GM12878 (cell line): Measurements from ENCODE around the gene CACNA2D1. TPM values are rescaled to one million over a fixed set of nuclear protein-coding genes. Genes with fewer than 3 reads are reported as not detected.

ENCODE experiments used
- ATAC-seq: fragments of 200-7000 bp; cut with Tn5 transposase; 3 replicates; pipeline ENCODE4 v1.9.1; 2020; ENCODE audit warnings: mild to moderate bottlenecking, moderate library complexity
- BruUV-seq: library from RNA; stranded (reverse); fragments of 400-500 nt; replicated peaks from 2 replicates; lab custom pipeline; 2021; lab: Mats Ljungman, UMichigan
- CTCF ChIA-PET: fragments of 300-600 bp; sonication (Branson Sonifier 250); formaldehyde crosslinking; extraction: SDS; loops from one replicate; lab custom pipeline; 2021; ENCODE audit warnings: inconsistent platforms; lab: Yijun Ruan, JAX
- POLR2A ChIA-PET: fragments of 350-600 bp; formaldehyde crosslinking; extraction: SDS; loops from one replicate; lab custom pipeline; 2021; ENCODE audit warnings: inconsistent platforms; lab: Charles Lee
- RAD21 ChIA-PET: fragments of 300-600 bp; sonication (Branson Sonifier 250); formaldehyde crosslinking; loops from one replicate; lab custom pipeline; 2023; ENCODE audit warnings: antibody characterized with exemption; ENCODE audit not compliant: unreplicated experiment; lab: Charles Lee
- SMC1A ChIA-PET: fragments of 300-600 bp; sonication (Branson Sonifier 250); formaldehyde crosslinking; loops from one replicate; lab custom pipeline; 2023; ENCODE audit not compliant: unreplicated experiment, uncharacterized antibody; lab: Charles Lee
- DNase-seq: peaks from one replicate; pipeline ENCODE4 v3.0.0-alpha.2; 2011; ENCODE audit warnings: low read depth, low spot score
- FAIRE-seq: peaks from 3 replicates; lab custom pipeline; 2011; peaks lifted over from hg19 to GRCh38; lab: Jason Lieb, UNC
- H2AFZ ChIP-seq: 2 replicates; pipeline ENCODE4 v1.6.0; 2011; ENCODE audit warnings: low read depth, low read length, control low read depth; ENCODE audit not compliant: control insufficient read depth
- H3K27ac ChIP-seq: 2 replicates; pipeline ENCODE4 v1.5.1; 2011; ENCODE audit warnings: control low read depth; ENCODE audit not compliant: control insufficient read depth, insufficient read depth
- H3K27me3 ChIP-seq, 2 experiments: replicated peaks in 1 of 2; 2 replicates each; pipeline versions ENCODE4 v1.6.0 to v1.6.1; 2011; ENCODE audit warnings: low read length in 1 of 2; ENCODE audit not compliant: control insufficient read depth in 2 of 2, insufficient read depth in 2 of 2
- H3K36me3 ChIP-seq, 2 experiments: 2 replicates each; pipeline ENCODE4 v1.5.1; 2011; ENCODE audit warnings: low read length in 1 of 2; ENCODE audit not compliant: control insufficient read depth in 2 of 2, insufficient read depth in 2 of 2
- H3K4me1 ChIP-seq: 2 replicates; pipeline ENCODE4 v1.6.1; 2011; ENCODE audit warnings: mild to moderate bottlenecking, low read length, moderate library complexity, mixed read lengths; ENCODE audit not compliant: control insufficient read depth, insufficient read depth
- H3K4me2 ChIP-seq: 2 replicates; pipeline ENCODE4 v1.6.0; 2011; ENCODE audit warnings: control low read depth; ENCODE audit not compliant: control insufficient read depth, insufficient read depth
- H3K4me3 ChIP-seq: fragments of 200-600 bp; sonication (generic); 2 replicates; pipeline ENCODE4 v1.5.1; 2016
- H3K79me2 ChIP-seq: 2 replicates; pipeline ENCODE4 v1.6.0; 2011; ENCODE audit warnings: low read length; ENCODE audit not compliant: control insufficient read depth, insufficient read depth
- H3K9ac ChIP-seq: 2 replicates; pipeline ENCODE4 v1.8.0; 2011; ENCODE audit warnings: low read length, control low read depth, mixed read lengths; ENCODE audit not compliant: control insufficient read depth, insufficient read depth
- H3K9me3 ChIP-seq: replicated peaks from 3 replicates; pipeline ENCODE4 v1.5.1; 2011; ENCODE audit warnings: mild to moderate bottlenecking, low read length; ENCODE audit not compliant: control insufficient read depth, insufficient read depth
- H4K20me1 ChIP-seq: 2 replicates; pipeline ENCODE4 v1.6.0; 2011; ENCODE audit not compliant: control insufficient read depth, insufficient read depth
- BCL3 ChIP-seq: IDR thresholded peaks from 2 replicates; pipeline ENCODE4 v1.6.1; 2011; ENCODE audit warnings: borderline replicate concordance, low read depth, mild to moderate bottlenecking, moderate library complexity, low read length; ENCODE audit not compliant: insufficient read depth, poor library complexity, severe bottlenecking
- BHLHE40 ChIP-seq, 2 experiments: fragments of 450-650 bp in 1 of 2; IDR thresholded peaks; 2 replicates each; pipeline ENCODE4 v1.6.1; 2011 to 2017; ENCODE audit warnings: low read depth in 2 of 2, borderline replicate concordance in 1 of 2, improper control_type of control experiment in 1 of 2, low read length in 1 of 2, mild to moderate bottlenecking in 1 of 2
- DPF2 ChIP-seq: fragments of 450-650 bp; IDR thresholded peaks from 2 replicates; pipeline ENCODE4 v1.6.1; 2017; ENCODE audit warnings: mild to moderate bottlenecking
- E4F1 ChIP-seq: fragments of 450-650 bp; IDR thresholded peaks from 2 replicates; pipeline ENCODE4 v1.6.1; 2018; ENCODE audit warnings: borderline replicate concordance, mild to moderate bottlenecking; ENCODE audit not compliant: partially characterized antibody
- ELK1 ChIP-seq: IDR thresholded peaks from 2 replicates; pipeline ENCODE4 v1.6.1; 2012; ENCODE audit warnings: low read depth, low read length, improper control_type of control experiment
- FOS ChIP-seq: IDR thresholded peaks from 3 replicates; pipeline ENCODE4 v1.6.1; 2011; ENCODE audit warnings: borderline replicate concordance; ENCODE audit not compliant: insufficient read length; ENCODE audit errors: extremely low read depth
- GATAD2B ChIP-seq: fragments of 450-650 bp; conservative IDR thresholded peaks from 2 replicates; pipeline ENCODE4 v1.6.1; 2017; ENCODE audit warnings: low read depth, mild to moderate bottlenecking, moderate library complexity
- KAT2A ChIP-seq: conservative IDR thresholded peaks from 2 replicates; pipeline ENCODE4 v1.6.1; 2011; ENCODE audit warnings: low read depth, low read length; ENCODE audit not compliant: control insufficient read depth
- NFIC ChIP-seq: IDR thresholded peaks from 2 replicates; pipeline ENCODE4 v1.6.1; 2012; ENCODE audit warnings: low read depth, mild to moderate bottlenecking, inconsistent platforms, low read length, moderate library complexity
- RAD51 ChIP-seq: fragments of 450-650 bp; IDR thresholded peaks from 2 replicates; pipeline ENCODE4 v1.6.1; 2016; ENCODE audit warnings: moderate library complexity, mild to moderate bottlenecking, inconsistent platforms
- SMC3 ChIP-seq: IDR thresholded peaks from 2 replicates; pipeline ENCODE4 v1.6.1; 2011; ENCODE audit warnings: low read length, improper control_type of control experiment, borderline replicate concordance
- SREBF1 ChIP-seq: IDR thresholded peaks from 2 replicates; pipeline ENCODE4 v1.6.1; 2012; ENCODE audit warnings: mild to moderate bottlenecking, low read length
- SRF ChIP-seq, 2 experiments: IDR thresholded peaks; 2 replicates each; pipeline ENCODE4 v1.6.1; 2011; ENCODE audit warnings: low read depth in 2 of 2, low read length in 2 of 2, mild to moderate bottlenecking in 1 of 2, moderate library complexity in 1 of 2
- USF1 ChIP-seq: IDR thresholded peaks from 2 replicates; pipeline ENCODE4 v1.6.1; 2011; ENCODE audit warnings: borderline replicate concordance, low read depth, mild to moderate bottlenecking, moderate library complexity, mixed read lengths, low read length; ENCODE audit not compliant: insufficient read depth; ENCODE audit errors: extremely low read length
- ZNF24 ChIP-seq: fragments of 450-650 bp; IDR thresholded peaks from 2 replicates; pipeline ENCODE4 v1.6.1; 2017; ENCODE audit warnings: antibody characterized with exemption, mild to moderate bottlenecking
- WGBS: methylation state at CpG from one replicate; pipeline ENCODE4 v1.1.6; 2016; ENCODE audit warnings: low lambda C conversion rate; ENCODE audit not compliant: insufficient replicate concordance, insufficient coverage; ENCODE audit errors: missing lambda C conversion rate; 5-methylcytosine and 5-hydroxymethylcytosine counted together
- in situ Hi-C: fragments of 300-500 bp; cut with MboI; formaldehyde crosslinking; loops from 9 replicates; pipeline ENCODE4 v1.14.3; 2018; ENCODE audit warnings: mixed read lengths
- intact Hi-C: fragments of 100-400 bp; cut with micrococcal nuclease; formaldehyde crosslinking; loops from one replicate; pipeline ENCODE4 v1.14.2; 2022; ENCODE audit not compliant: unreplicated experiment
- polyA plus RNA-seq, 11 experiments: library from polyadenylated mRNA; depleted of rRNA in 4 of 11; unstranded in 6 of 11; stranded (reverse) in 5 of 11; fragments of >200 nt; fragmentation: Nextera tagmentation in 4 of 11; fragmentation: Illumina TruSeq in 1 of 11; extraction: Ambion mirVana in 4 of 11; extraction: Trizol in 1 of 11; gene quantifications; 1 replicate in 1 of 11; 2 replicates in 10 of 11; pipeline versions ENCODE4 v1.2.1 to v1.2.3, GENCODE V29; 2011 to 2016; ENCODE audit warnings: inconsistent platforms in 2 of 11, missing spikeins in 2 of 11, low read depth in 1 of 11
- total RNA-seq, 4 experiments: library from RNA; depleted of rRNA in 3 of 4; stranded (reverse); fragments of >200 nt in 3 of 4; fragmentation: Illumina TruSeq in 1 of 4; extraction: Trizol in 1 of 4; gene quantifications; 2 replicates each; pipeline versions ENCODE4 v1.2.1 to v1.2.3, GENCODE V29; 2013 to 2021

Gene CACNA2D1
- total and polyA plus RNA-seq, 10 of the 15 experiments (the other 5 are each of a cell fraction or from before 2014, with no cell fraction given): 0.14 to 14.8 (median 0.97) TPM

- no peak for FAIRE-seq
- Histone ChIP-seq H3K4me1 (no peaks in the 10 kb centered on the region), H3K4me3 (no peak overlapping the region), H3K9ac (no peak overlapping the region), H4K20me1 (no peaks in the 10 kb centered on the region), H2AFZ (no peak overlapping the region), H3K27ac (no peak overlapping the region), H3K79me2 (no peaks in the 10 kb centered on the region), H3K4me2 (no peak overlapping the region), H3K27me3 (no peaks in the 10 kb centered on the region), H3K36me3 (no peaks in the 10 kb centered on the region), H3K9me3 (no peaks in the 10 kb centered on the region)
- in situ Hi-C loops (no loop called here), intact Hi-C loops (no loop called here)
- BruUV-seq: no TSS peak
- ChIA-PET SMC1A (interaction anchor here (0.8 to 5.1 kb wide), 9 partner anchors 10 to 41 kb away, joined by 3 to 58 read pairs (median 4); no protein-coding TSS in a partner anchor), RAD21 (interaction anchor here (0.8 to 5.2 kb wide), 8 partner anchors 10 to 38 kb away, joined by 3 to 34 read pairs (median 4); no protein-coding TSS in a partner anchor), CTCF (interaction anchor here (1.3 to 1.7 kb wide), 2 partner anchors 9 to 54 kb away, joined by 3 to 6 read pairs; no protein-coding TSS in a partner anchor), POLR2A (interaction anchor here (0.8 to 2.9 kb wide), 7 partner anchors 10 to 29 kb away, joined by 3 to 13 read pairs (median 3); no protein-coding TSS in a partner anchor)
- WGBS: 6% methylated on average over 3 of the region's 3 CpGs
- DNase-seq: no peak
- TF ChIP-seq SRF (IDR thresholded peaks at IDR 0.05; ENCODE audit: low read depth in 2 of 2, low read length in 2 of 2) (no peak), BHLHE40 (IDR thresholded peaks at IDR 0.05; ENCODE audit: borderline replicate concordance in 1 of 2, low read depth in 2 of 2, low read length in 1 of 2) (no peak), ELK1 (no peak), NFIC (no peak), ZNF24 (no peak), E4F1 (no peak), KAT2A (no peak), DPF2 (no peak), SREBF1 (no peak), GATAD2B (no peak), SMC3 (no peak), USF1 (no peak), RAD51 (no peak), BCL3 (no peak), FOS (no peak)
- peak; percentile 21 for ATAC-seq
These were observed 29.2 kb downstream of the CACNA2D1 start for GRCh38 chr7:82414389-82414788.
